Stomach (tissue), 4 donors: ENCODE results near the gene SLC35E4.

Experiments used
- CTCF ChIP-seq, 7 experiments: fragments of 450-650 bp in 4 of 7; fragments of 200-600 bp in 3 of 7; sonication (generic) in 3 of 7; IDR thresholded peaks; one replicate each; pipeline ENCODE4 v1.5.1; 2016 to 2019; ENCODE audit warnings: antibody characterized with exemption in 7 of 7, control low read depth in 2 of 7, mild to moderate bottlenecking in 1 of 7
- POLR2A ChIP-seq, 4 donors: fragments of 450-650 bp; IDR thresholded peaks; one replicate each; pipeline ENCODE4 v1.6.1; 2016; ENCODE audit warnings: antibody characterized with exemption in 4 of 4, control low read depth in 2 of 4, mild to moderate bottlenecking in 1 of 4, moderate library complexity in 1 of 4

- TF ChIP-seq CTCF (IDR thresholded peaks at IDR 0.05) (no peak), POLR2A (IDR thresholded peaks at IDR 0.05) (no peak)
These were observed 35.5 kb downstream of the SLC35E4 start for GRCh38 chr22:30671071-30671470.
